ENCODE data around the gene RPS6KA4.
A peak's percentile ranks its signal among the peaks of the same experiment; 100 is the strongest.
"Not testable (repeated sequence)": the region's sequence is repeated elsewhere in the genome, so short reads cannot be mapped to it uniquely, and the experiment has no call there.

Gene RPS6KA4

GRCh38 chr11:64358907-64359711, at the start of gene RPS6KA4:
RPS6KA4 (plus strand) TSS chr11:64359162; CDS start chr11:64359236, 74 bp downstream.
- peak in 2 of 4 experiments; percentile 21 to 22 for DNase-seq

- DNase-seq: no peak
These were observed 46.0 kb upstream of the RPS6KA4 start for GRCh38 chr11:64312947-64313346.

GRCh38 chr11:64313491-64314145, 45.3 kb upstream of the RPS6KA4 start:
- no peak for DNase-seq

- no peak for DNase-seq
These were observed 44.7 kb upstream of the RPS6KA4 start for GRCh38 chr11:64314146-64314804.

GRCh38 chr11:64314805-64315561, 44.0 kb upstream of the RPS6KA4 start:
- no peak for DNase-seq

GRCh38 chr11:64315667-64316526, 43.1 kb upstream of the RPS6KA4 start:
- DNase-seq: not testable (repeated sequence)

GRCh38 chr11:64316672-64317324, 42.2 kb upstream of the RPS6KA4 start:
- no peak for DNase-seq

- peak; percentile 84 to 94 (median 90) for DNase-seq
These were observed 41.5 kb upstream of the RPS6KA4 start, which contains the start of gene TRMT112 for GRCh38 chr11:64317325-64317960. TRMT112 (minus strand) TSS chr11:64317559; CDS start chr11:64317526, 33 bp downstream.

- peak; percentile 78 to 93 (median 89) for DNase-seq
These were observed 40.8 kb upstream of the RPS6KA4 start, which contains the start of gene PRDX5 for GRCh38 chr11:64317961-64318765. PRDX5 (plus strand) TSS chr11:64318121; CDS start chr11:64318216, 95 bp downstream.

- no peak for DNase-seq
These were observed 39.9 kb upstream of the RPS6KA4 start for GRCh38 chr11:64318766-64319761.

- DNase-seq: no peak
These were observed 38.4 kb upstream of the RPS6KA4 start for GRCh38 chr11:64320556-64320955.

- no peak for DNase-seq
These were observed 37.9 kb upstream of the RPS6KA4 start for GRCh38 chr11:64321026-64321425.

GRCh38 chr11:64321533-64321932, 37.4 kb upstream of the RPS6KA4 start:
- no peak for DNase-seq

- no peak for DNase-seq
These were observed 36.1 kb upstream of the RPS6KA4 start for GRCh38 chr11:64322925-64323260.

- no peak for DNase-seq
These were observed 35.6 kb upstream of the RPS6KA4 start for GRCh38 chr11:64323373-64323772.

GRCh38 chr11:64323984-64324383, 35.0 kb upstream of the RPS6KA4 start:
- DNase-seq: not testable (repeated sequence)

- no peak for DNase-seq
These were observed 34.1 kb upstream of the RPS6KA4 start for GRCh38 chr11:64324692-64325469.

- no peak for DNase-seq
These were observed 31.6 kb upstream of the RPS6KA4 start for GRCh38 chr11:64327375-64327774.
